PC-3 (cell line): ENCODE results near the gene ZNF346. TPM values are rescaled to one million over a fixed set of nuclear protein-coding genes. Genes with fewer than 3 reads are reported as not detected.

Experiments
- ATAC-seq: fragments of 200-7000 bp; cut with Tn5 transposase; 2 replicates; pipeline ENCODE4 v1.9.1; 2020; ENCODE audit warnings: mild to moderate bottlenecking, moderate library complexity
- BruUV-seq: library from RNA; stranded (reverse); fragments of 400-500 nt; replicated peaks from 2 replicates; lab custom pipeline; 2021; lab: Mats Ljungman, UMichigan
- CTCF ChIA-PET: fragments of 300-600 bp; sonication (Branson Sonifier 250); formaldehyde crosslinking; loops from one replicate; lab custom pipeline; 2022; ENCODE audit warnings: antibody characterized with exemption; lab: Charles Lee
- POLR2A ChIA-PET: fragments of 300-600 bp; sonication (Branson Sonifier 250); formaldehyde crosslinking; loops from one replicate; lab custom pipeline; 2022; ENCODE audit warnings: antibody characterized with exemption; ENCODE audit not compliant: unreplicated experiment; lab: Charles Lee
- DNase-seq: peaks from one replicate; pipeline ENCODE4 v3.0.0-alpha.2; 2015
- H2AFZ ChIP-seq: fragments of 300-600 bp; sonication (generic); 2 replicates; pipeline ENCODE4 v1.6.0; 2016; ENCODE audit warnings: antibody characterized with exemption, low read length
- H3F3A ChIP-seq: fragments of 300-600 bp; sonication (generic); one replicate; pipeline ENCODE4 v1.6.0; 2017; ENCODE audit warnings: antibody characterized with exemption, low read length, control low read depth, mild to moderate bottlenecking; ENCODE audit not compliant: unreplicated experiment
- H3K27ac ChIP-seq: fragments of 300-600 bp; sonication (generic); 2 replicates; pipeline ENCODE4 v1.5.1; 2016; ENCODE audit warnings: mild to moderate bottlenecking, low read length
- H3K27me3 ChIP-seq: fragments of 300-600 bp; sonication (generic); 2 replicates; pipeline ENCODE4 v1.6.1; 2016; ENCODE audit warnings: low read length, mixed read lengths
- H3K36me3 ChIP-seq: fragments of 300-600 bp; sonication (generic); 2 replicates; pipeline ENCODE4 v1.6.1; 2016; ENCODE audit warnings: low read depth, mixed run types, low read length, mixed read lengths
- H3K4me1 ChIP-seq: fragments of 300-600 bp; sonication (generic); 2 replicates; pipeline ENCODE4 v1.5.1; 2016; ENCODE audit warnings: low read length; ENCODE audit not compliant: insufficient read depth
- H3K4me2 ChIP-seq: fragments of 300-600 bp; sonication (generic); 2 replicates; pipeline ENCODE4 v1.6.0; 2016; ENCODE audit warnings: low read length
- H3K4me3 ChIP-seq: fragments of 300-600 bp; sonication (generic); 2 replicates; pipeline ENCODE4 v1.5.1; 2016; ENCODE audit warnings: mild to moderate bottlenecking, low read length, mixed read lengths
- H3K79me2 ChIP-seq: fragments of 300-600 bp; sonication (generic); 2 replicates; pipeline ENCODE4 v1.6.1; 2017; ENCODE audit warnings: low read length, mixed read lengths
- H3K9ac ChIP-seq: fragments of 300-600 bp; sonication (generic); 2 replicates; pipeline ENCODE4 v1.6.0; 2016; ENCODE audit warnings: mild to moderate bottlenecking, low read length
- H3K9me2 ChIP-seq: fragments of 300-600 bp; sonication (generic); replicated peaks from 2 replicates; pipeline ENCODE4 v1.6.1; 2016; ENCODE audit warnings: mixed run types, low read length, mixed read lengths
- H3K9me3 ChIP-seq: fragments of 300-600 bp; sonication (generic); 2 replicates; pipeline ENCODE4 v1.6.1; 2016; ENCODE audit warnings: low read length, mixed read lengths
- H4K20me1 ChIP-seq: fragments of 300-600 bp; sonication (generic); 2 replicates; pipeline ENCODE4 v1.6.1; 2016; ENCODE audit warnings: low read length, mixed read lengths
- EZH2 ChIP-seq: fragments of 300-600 bp; sonication (generic); IDR thresholded peaks from one replicate; pipeline ENCODE4 v1.6.1; 2017; ENCODE audit warnings: antibody characterized with exemption, mild to moderate bottlenecking, low read length; ENCODE audit not compliant: unreplicated experiment
- EZH2phosphoT487 ChIP-seq: fragments of 300-600 bp; sonication (generic); IDR thresholded peaks from 2 replicates; pipeline ENCODE4 v1.6.1; 2018; ENCODE audit warnings: mild to moderate bottlenecking, antibody characterized with exemption, low read length, borderline replicate concordance
- intact Hi-C: fragments of 100-400 bp; cut with micrococcal nuclease; formaldehyde crosslinking; loops from 2 replicates; pipeline ENCODE4 v1.9.0; 2023
- total RNA-seq: library from RNA; depleted of rRNA; stranded (reverse); fragments of >200 nt; gene quantifications from 2 replicates; pipeline ENCODE4 v1.2.3, GENCODE V29; 2014
- TF ChIP-seq, protein P1 (sequence below): fragments of 300-600 bp; sonication (generic); conservative IDR thresholded peaks from 2 replicates; pipeline ENCODE4 v1.5.1; 2017; ENCODE audit warnings: antibody characterized with exemption, low read depth, mild to moderate bottlenecking, low read length

Gene ZNF346
- total RNA-seq, 1 experiment from 2014 or later: 38.9 TPM

DNA sequence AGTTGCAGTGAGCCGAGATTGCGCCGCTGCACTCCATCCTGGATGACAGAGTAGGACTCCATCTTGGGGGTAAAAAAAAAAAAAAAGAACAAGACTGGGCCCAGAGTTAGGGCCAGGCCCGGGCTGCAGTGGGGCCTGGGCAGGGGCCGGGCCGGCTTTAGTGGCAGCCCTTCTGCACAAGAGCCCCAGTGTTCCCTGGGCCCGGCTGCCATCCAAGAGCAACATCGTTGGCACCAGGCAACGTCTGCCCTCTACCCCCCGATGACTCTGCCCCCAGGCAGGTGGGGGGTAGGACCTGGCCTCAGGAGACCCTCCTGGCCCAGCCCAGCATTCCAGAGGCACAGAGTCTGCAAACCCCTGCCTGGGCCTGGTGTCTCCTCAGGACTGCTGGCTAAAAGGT lies 59.4 kb downstream of the ZNF346 start:
- Histone ChIP-seq H3K79me2 (no peaks in the 10 kb centered on the region), H3K9me2 (no peaks in the 10 kb centered on the region), H3F3A (peaks cover 6% of the 10 kb centered on the region), H3K9ac (no peak overlapping the region), H3K9me3 (no peaks in the 10 kb centered on the region), H3K4me1 (no peaks in the 10 kb centered on the region; the same call in 1 of the 2 replicates), H3K27me3 (no peaks in the 10 kb centered on the region), H4K20me1 (no peaks in the 10 kb centered on the region), H3K4me3 (no peak overlapping the region), H3K36me3 (no peaks in the 10 kb centered on the region), H3K27ac (no peak overlapping the region), H3K4me2 (no peak overlapping the region), H2AFZ (no peak overlapping the region)
- CTCF ChIA-PET: no interaction called here
- ATAC-seq (no peak), DNase-seq (no peak)
- POLR2A ChIA-PET: no interaction called here
- BruUV-seq: no TSS peak
- intact Hi-C loops: no loop called here
- TF ChIP-seq, protein P1, sequence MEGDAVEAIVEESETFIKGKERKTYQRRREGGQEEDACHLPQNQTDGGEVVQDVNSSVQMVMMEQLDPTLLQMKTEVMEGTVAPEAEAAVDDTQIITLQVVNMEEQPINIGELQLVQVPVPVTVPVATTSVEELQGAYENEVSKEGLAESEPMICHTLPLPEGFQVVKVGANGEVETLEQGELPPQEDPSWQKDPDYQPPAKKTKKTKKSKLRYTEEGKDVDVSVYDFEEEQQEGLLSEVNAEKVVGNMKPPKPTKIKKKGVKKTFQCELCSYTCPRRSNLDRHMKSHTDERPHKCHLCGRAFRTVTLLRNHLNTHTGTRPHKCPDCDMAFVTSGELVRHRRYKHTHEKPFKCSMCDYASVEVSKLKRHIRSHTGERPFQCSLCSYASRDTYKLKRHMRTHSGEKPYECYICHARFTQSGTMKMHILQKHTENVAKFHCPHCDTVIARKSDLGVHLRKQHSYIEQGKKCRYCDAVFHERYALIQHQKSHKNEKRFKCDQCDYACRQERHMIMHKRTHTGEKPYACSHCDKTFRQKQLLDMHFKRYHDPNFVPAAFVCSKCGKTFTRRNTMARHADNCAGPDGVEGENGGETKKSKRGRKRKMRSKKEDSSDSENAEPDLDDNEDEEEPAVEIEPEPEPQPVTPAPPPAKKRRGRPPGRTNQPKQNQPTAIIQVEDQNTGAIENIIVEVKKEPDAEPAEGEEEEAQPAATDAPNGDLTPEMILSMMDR: no peak
- no peak for TF ChIP-seq EZH2
- TF ChIP-seq EZH2phosphoT487: no peak

- Histone ChIP-seq H4K20me1 (no peaks in the 10 kb centered on the region), H3K9ac (no peak overlapping the region), H3K36me3 (no peaks in the 10 kb centered on the region), H3K27me3 (no peaks in the 10 kb centered on the region), H3K4me1 (peaks cover 8% of the 10 kb centered on the region; the same call in 1 of the 2 replicates), H3K79me2 (0 out of 2 replicates have a peak, but pooled peaks cover 3% of the 10 kb centered on the region), H3K9me2 (no peaks in the 10 kb centered on the region), H3K9me3 (no peaks in the 10 kb centered on the region), H3K4me2 (no peak overlapping the region), H2AFZ (no peak overlapping the region), H3K4me3 (no peak overlapping the region), H3K27ac (no peak overlapping the region), H3F3A (peaks cover 6% of the 10 kb centered on the region)
- ATAC-seq: no peak
- no peak for DNase-seq
- intact Hi-C loops: no loop called here
- no TSS peak for BruUV-seq
- TF ChIP-seq EZH2phosphoT487 (no peak), EZH2 (no peak)
- CTCF ChIA-PET: no interaction called here
- POLR2A ChIA-PET: no interaction called here
Measured at GRCh38 chr5:177083357-177083756, 60.9 kb downstream of the ZNF346 start.

DNA sequence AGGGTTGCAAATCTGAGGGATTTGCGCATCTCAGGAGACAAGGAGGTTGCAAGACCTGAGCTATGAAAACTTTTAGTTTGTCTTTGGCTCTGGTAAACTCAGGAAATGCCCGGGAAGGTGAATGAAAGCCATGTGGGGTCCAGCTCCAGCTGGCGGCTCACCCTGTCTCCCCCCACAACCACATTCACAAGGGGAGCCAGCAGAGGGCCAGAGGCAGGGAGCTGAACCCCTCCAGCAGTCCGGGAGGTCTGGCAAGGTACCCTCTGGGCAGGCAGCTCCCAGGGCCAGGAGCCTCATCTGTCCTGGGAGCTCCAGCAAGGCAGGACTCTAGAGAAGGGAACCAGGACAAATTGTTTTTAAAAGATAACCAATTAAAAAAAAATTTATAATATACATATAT lies 61.7 kb downstream of the ZNF346 start:
- ATAC-seq (no peak), DNase-seq (no peak)
- Histone ChIP-seq H3K9me3 (no peaks in the 10 kb centered on the region), H3K4me2 (no peak overlapping the region), H3K36me3 (no peaks in the 10 kb centered on the region), H4K20me1 (no peaks in the 10 kb centered on the region), H3K9ac (no peak overlapping the region), H3K27me3 (no peaks in the 10 kb centered on the region), H2AFZ (no peak overlapping the region), H3K9me2 (no peaks in the 10 kb centered on the region), H3K27ac (no peak overlapping the region), H3K79me2 (0 out of 2 replicates have a peak, but pooled peaks cover 3% of the 10 kb centered on the region), H3K4me1 (peaks cover 8% of the 10 kb centered on the region; the same call in 1 of the 2 replicates), H3K4me3 (no peak overlapping the region), H3F3A (peaks cover 6% of the 10 kb centered on the region)
- ChIA-PET CTCF (interaction anchor here (0.5 kb wide), 1 partner anchor 25 kb away, joined by 4 read pairs; no protein-coding TSS in a partner anchor), POLR2A (no interaction called here)
- intact Hi-C loops: no loop called here
- BruUV-seq: no TSS peak
- TF ChIP-seq, protein P1: no peak
- no peak for TF ChIP-seq EZH2
- no peak for TF ChIP-seq EZH2phosphoT487
